HTERT RPE-1 (cell line): ENCODE data around the gene ASB10.

Experiments
- in situ Hi-C: fragments of 300-500 bp; cut with MboI; formaldehyde crosslinking; loops from 4 replicates; pipeline ENCODE4 v1.14.3; 2020; ENCODE audit warnings: low sequenced_read_pairs

Gene ASB10

DNA sequence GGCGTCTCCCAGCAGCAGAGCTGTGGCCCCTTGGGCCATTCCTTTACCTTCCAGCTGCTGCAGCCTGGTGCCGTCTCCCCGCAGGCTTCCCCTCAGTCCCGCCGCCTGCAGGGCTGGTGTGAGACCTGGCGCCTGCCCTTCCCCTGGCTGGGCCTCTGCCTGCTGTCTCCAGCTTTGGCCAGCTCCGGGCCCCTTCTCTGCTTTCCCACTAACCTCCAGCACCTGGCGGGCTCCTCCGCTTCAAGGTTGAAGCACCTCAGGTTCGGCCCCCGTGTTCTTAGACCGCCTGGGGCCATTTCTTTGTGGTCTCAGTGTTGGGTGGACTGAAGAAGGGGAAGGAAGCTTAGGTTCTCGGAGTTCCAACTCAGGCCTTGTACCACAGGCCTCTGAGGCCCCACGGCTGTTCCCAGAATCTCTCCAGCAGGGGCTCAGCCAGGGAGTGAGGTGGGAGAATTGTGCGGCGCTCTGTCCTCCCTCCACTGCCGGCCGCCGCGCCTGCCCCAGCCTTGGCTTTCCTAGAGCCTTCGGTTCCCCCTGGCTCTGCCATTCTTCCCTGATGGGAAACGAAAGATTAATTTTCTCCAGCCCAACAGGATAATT lies 49.9 kb downstream of the ASB10 start:
- in situ Hi-C loops = no loop called here

DNA sequence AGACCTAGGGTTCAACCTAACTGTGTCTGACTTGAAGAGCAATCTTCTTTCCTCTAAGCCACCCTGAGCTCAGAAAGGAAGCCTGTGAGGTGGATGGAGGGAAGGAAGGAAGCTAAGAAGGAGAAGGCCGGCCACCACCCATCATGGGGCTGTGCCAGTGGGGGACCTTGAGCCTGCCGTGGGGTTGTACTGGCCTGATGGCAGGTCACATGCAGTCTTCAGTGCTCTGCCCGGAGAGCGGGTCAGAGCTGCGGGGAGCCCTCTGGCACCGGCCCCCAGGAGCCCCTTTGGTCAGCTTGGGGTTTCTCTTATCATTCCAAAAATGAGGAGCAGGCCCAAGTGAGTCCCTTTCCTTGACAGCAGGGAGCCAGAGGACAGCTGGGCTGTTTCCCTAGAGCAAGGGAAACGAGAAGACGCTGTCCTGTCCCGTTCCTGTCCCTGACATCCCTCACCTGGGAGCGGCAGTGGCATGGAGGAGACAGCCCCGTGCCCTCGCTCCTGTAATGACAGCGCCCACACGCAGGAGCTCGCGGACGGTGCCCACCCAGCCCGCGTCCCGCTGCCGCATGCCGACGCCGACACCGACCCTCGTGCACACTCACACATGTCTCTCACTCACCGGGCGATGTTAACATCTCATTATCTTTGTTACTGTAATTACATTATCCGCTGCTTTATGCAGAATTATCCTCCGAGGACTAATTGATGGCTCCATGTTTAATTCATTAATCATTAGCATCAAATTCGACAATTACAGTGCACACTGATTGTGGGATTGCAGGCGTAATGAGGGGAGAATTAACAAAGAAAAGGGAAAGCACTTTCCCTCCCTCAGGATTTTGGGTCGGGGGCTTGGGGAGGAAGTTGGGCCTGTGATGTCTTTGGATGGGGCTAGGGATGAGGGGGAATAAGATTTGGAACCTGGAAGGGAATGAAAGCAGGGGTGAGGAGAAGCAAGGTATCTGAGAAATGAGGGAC lies 50.9 kb downstream of the ASB10 start:
- in situ Hi-C loops = no loop called here

DNA sequence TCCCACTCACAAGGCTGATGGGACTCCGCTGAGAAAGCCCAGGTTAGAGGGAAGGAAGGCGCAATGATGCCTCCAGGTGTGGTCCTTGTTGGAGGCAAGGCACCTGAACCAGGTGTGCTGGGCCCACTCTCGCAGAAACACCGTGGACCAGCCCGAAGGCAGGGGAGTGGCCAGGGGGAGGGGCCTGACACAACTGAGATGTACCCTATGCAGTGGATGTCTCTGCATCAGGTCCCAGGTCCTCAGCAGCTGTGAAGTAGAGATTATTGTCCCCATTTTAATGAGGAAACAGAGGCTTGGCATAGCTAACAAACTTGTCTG lies 51.6 kb downstream of the ASB10 start:
- in situ Hi-C loops = no loop called here

DNA sequence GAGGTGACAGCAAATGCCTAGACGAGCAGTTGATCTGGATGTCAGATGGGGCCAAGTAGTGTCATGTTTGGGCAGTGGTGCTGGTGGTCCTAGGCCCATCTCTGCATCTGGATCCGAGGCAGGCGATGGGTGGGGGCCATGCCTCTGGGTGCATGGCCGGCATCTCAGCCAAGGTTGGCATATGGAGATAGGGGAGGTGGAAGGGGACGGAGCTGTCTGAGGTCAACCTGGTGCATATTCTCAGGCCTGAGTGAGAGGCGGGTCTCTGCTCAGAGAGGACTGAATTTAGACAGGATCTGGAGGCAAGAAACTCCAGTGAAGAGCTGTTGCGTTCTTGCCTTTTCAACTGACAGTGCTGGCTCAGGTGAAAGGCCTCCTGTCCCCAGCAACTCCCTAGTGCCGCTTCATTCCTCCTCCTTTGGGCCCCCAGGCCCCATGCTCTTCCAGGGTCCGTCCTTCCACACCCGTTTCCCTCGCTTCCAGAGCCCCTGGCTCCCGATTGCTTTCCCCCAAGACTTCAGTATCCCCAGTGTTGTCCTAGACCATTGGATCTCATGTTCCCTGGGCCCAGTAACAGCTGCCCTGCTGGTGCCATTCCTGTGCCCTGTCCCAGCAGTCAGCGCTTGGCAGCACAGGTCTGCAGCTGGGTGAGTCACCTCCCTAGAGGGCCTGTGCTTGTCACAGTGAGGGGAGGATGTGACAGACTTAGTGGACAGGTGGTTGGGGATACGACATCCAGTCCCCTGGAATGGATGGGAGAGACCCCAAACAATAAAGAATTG lies 52.1 kb downstream of the ASB10 start:
- in situ Hi-C loops = no loop called here

DNA sequence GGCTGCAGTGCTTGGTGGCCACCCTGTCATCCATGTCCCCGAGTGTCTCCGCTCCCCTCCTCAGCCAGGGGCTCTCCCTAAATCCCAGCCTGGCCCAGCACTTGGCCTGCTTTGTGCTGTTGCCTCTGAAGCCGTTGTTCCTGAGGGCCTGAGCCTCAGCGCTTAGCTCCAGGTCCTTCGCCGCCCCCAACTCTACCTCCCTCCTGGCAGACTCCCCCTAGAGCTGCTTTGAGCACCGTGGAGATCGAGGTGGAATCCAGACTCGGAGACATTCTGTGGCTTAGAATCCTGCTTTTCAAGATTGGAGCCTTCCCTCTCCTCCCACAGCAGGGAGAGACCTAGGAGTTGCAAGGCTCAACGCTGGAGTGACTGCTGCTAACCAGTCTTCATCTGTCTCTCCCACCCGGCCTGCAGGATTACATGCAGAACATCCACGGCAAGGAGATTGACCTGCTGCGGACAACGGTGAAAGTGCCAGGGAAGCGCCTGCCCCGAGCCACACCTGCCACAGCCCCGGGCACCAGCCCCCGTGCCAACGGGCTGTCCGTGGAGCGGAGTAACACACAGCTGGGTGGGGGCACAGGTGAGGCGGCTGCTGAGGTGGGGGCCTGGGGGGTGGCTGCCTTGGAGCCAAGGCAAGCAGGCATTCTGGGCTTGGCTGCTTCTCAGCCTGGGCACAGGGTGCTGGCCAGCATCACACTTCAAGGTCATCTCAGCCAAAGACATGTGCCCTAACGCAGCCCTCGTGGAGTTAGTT lies 52.9 kb downstream of the ASB10 start:
- in situ Hi-C loops = no loop called here

DNA sequence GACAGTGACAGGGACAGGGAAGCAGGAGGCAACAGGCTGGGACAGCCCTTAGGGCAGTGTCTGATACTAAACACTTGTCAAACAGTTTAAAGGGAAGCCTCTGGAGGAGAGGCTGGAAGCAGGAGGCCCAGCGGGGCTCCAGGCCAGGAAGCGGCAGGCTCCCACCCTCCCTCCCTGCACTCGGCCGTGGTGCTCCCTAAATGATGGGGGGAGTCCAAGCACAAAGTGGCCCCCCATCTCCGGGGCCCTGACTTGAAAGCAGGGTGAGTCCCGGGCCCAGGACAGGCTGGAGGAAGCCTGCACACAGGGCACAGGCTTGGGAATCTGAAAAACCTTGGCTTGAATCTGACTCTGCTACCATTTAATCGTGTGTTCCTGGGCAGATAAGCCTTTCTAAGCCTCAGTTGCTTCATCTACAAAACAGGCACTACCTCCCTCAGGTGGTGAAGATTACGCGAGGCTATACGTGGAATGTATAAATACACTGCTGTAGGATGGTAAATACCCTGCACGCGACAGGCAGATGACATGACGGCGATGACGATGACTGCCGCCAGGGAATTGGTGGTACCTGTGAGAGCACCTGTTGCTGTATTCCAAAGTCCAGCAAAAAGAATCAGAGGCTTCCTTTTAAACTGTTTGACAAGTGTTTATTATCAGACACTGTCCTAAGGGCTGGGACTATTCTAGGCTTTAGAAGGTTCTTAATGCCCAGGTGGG lies 53.6 kb downstream of the ASB10 start:
- in situ Hi-C loops = no loop called here

DNA sequence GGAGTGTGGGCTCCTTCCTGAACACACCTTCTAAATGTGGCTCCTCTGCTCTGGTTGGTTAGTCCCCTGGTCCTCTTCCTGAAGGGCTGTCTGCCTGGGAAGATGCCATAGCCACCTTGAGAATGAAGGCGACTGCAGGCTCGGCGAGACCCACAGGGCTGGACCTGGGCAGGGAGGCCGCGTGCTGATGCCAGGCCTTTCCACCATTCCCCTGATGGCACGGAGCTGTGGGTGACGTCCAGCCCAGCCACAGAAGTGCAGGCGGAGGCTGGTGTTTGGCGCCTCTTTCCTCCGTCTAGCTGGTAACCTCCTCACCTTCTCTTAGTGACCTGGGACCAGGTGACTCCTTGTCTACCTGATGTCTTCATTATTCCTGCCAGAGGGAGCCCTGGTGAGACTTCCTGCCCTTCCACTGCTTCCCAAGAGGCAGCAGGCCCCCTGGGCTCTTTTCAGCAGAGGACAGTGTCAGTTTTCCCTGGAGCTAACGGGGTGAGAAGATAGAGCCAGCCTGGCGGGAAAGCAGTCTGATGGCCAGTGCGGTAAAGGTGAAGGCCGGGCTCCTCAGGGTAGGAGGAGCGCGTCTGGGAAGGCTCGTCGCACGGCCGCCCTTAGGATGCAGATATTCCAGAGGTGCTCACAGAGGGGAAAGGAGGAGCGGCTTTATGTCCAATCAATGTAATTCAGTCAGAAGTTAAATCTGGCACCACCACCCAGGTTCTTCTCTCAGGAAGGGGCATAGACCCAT lies 54.4 kb downstream of the ASB10 start:
- in situ Hi-C loops = no loop called here

DNA sequence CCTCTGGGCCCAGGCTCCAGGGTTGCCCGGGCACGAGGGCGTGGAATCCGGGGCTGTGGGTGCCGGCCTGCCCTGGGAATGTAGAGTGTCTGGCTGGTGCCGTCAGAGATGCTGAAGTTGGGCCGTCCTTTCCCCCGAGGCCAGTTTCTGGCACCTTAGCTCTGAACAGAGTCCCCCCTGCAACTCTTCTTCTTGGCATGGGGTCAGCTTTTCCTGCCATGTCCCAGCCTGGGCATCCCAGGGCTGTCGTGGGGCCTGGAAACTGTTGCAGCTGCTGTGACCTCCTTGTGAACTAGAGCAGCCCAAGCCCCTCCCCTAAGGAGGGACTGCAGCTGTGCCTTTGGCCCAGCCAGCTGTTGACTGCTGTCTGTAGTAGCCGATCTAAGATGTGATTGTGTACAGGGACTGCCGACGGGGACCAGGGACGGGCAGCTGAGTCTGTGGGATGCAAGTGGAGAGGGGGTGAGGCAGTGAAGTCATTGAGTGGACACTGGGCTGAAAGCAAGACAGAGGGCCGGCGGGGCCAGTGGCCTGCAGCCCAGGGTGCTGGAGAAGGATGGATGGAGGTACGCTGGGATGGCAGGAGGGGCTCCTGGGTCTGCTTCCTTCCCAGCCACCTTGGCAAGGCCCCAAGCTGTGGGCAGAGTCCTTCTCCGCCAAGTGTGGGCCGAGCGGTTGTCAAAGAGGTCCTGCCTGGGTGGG lies 55.3 kb downstream of the ASB10 start:
- in situ Hi-C loops = no loop called here

DNA sequence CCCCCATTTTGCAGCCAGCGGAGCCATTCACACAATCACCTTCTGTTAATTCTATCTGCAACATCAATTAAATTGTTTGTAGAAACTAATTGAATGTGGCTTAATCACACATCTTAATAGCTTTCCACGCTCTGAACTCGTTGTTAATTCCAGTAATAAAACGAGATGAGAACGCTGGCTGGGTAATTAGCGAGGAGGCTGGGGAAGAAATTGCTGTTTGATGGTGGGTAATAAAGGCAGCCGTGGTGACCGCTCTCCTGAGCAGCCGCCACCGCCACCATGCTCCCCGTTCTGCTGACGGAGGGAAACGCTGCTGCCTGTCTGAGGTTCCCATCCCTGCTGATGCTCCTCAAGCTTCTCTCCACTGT lies 55.8 kb downstream of the ASB10 start:
- in situ Hi-C loops = no loop called here

DNA sequence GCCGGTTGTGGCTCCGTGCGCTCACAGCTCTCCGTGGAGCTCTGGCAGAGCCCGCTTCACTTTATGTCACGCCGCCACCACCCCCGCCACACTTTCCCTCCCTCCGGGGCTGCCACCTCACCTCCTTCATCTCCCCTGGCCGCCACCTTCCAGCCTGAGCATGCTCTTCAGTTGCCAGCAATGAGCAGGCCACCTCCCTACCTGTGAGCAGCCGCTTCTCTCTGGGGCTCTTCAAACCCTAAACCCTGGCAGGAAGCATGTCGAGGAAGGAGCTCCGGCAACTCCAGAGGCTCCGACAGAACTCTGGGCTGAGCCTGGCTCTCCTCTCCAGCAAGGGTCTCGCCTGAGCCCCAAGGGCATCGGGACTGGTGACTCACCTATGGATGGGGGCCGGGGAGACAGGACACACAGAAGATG lies 56.3 kb downstream of the ASB10 start:
- in situ Hi-C loops = no loop called here

DNA sequence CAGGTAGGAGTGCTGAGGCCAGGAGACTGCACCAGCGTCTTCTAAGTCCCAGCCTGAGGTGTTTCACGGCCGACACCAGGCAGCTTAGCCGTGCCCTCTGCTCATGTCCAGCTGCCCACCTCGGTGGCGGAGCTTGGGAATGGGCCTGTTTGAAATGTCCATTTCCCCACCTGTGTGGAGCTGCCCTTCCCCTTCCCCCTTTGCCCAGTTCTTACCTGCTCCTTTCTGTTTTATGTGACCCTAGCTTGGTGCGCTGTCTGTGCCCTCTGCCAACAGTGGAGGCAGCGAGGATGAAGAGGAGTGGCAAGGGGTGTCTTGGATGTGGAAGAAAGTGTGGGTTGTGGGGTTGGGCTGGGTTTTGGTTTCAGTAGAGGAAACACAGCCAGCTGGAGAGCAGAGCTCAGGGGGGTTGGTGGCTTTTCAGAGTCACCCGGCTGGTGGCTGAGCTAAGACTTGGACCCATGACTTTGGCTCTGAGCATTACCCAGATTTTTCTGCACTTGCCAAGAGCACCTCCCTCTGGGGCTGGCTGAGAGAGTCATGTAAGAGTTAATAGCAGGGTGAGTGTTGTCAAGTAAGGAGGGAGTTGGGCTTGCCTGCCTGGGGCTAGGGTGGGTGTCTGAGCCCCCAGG lies 57.0 kb downstream of the ASB10 start:
- in situ Hi-C loops = no loop called here

DNA sequence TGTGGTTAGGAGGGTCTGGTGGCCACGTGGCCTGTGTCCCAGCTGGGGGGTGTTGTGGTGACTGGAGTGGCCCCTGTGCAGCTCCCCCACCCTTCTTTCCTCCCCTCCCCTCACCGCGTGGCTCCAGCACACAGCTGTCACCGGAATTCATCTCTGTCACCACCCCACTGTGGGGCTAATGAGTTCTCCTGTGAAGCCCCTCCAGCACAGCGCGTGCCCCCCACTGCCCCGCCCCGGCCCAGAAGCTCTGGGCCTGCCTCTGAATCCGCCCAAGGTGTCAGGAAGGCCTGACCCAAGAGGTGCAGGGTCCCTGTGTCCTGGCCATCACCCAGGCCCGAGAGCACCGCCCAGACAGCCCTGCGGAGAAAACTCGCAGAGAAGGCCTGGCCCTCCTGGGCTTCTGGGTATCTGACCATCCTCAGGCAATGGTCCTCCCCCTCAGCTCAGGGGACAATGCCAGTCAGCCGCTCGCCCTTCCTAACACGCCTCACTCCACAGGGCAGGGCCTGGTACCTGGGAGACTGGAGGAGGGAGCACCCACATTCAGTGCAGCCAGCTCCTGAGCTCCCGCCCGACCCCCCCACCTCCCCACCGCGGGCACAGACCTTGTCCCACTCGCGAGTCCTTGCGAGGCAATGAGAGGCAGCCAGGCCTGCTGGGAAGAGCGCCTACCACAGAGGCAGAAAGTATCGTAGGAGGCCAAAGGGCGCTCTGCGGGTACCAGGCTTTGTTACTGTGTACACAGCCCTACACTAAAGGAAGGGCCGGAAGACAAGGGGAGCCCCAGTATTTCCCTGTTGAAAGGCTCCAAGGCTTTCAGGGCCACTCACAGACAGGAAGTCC lies 57.7 kb downstream of the ASB10 start:
- in situ Hi-C loops = no loop called here

DNA sequence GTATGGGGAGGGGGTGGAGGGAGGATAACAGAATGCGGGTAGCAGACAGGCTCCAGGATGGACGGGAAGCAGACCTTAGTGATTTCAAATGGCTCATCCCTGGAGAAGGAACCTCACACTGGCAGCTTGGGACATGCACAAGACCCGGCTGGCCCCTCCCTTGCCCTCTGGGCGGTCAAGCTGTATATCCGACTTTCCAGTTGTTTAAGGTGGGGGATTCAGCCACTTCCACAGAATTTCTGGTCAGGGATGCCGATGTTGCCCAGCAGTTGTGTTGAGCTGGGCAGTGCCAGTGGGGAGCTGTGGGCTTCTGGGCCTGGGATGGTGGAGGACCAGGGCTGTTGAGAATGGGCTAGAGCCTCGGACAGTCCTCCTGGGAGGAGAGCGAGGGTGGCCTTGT lies 58.3 kb downstream of the ASB10 start:
- in situ Hi-C loops = no loop called here

DNA sequence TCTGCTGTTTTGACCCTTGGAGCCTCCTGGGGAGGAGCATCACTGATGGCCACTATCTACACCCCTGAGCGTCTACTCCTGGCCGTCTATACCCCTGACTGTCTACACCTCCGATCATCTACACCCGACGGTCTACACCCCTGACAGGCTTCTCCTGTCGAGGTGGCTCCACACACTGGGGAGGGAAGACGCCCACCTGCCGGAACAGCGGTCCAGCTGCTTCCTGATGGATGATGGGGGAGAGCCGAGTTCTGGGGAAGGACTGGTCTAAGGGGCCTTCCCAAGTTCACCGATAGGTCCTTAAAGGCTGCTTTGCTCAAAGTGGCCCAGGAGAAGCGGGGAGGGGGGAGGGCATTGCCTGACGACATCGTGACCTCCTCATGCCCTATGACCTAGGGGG lies 58.9 kb downstream of the ASB10 start:
- in situ Hi-C loops = no loop called here

DNA sequence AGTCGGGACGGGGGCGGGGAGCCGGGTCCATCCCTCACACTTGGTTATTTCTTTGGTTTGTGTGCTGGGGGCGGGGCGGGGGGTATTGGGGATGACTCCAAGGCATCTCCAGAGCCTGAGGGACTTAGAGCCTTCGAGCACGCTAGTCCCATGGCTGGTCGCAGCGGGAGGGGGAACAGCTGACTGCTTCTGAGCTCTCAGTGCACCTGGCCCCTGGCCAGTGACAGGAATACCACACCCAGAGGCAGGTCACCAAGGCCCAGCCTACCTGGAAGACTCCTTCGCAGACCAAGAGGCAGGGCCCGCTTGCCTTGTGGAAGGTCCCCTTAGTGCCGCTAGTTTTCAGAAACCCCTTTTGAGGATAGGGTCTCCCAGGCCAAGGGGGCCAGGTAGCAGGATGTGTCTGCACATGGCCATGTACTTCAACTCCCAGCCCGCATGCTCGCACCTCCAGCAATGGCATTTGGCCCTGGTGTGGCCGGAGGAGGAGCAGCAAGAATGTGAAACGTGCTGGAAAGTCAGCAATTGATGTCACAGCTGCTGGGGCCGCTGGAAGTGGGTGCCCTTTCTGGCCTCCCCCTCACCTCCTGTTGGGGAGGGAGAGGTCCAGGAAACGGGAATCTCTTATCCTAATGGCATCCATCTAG lies 60.4 kb downstream of the ASB10 start:
- in situ Hi-C loops = no loop called here

DNA sequence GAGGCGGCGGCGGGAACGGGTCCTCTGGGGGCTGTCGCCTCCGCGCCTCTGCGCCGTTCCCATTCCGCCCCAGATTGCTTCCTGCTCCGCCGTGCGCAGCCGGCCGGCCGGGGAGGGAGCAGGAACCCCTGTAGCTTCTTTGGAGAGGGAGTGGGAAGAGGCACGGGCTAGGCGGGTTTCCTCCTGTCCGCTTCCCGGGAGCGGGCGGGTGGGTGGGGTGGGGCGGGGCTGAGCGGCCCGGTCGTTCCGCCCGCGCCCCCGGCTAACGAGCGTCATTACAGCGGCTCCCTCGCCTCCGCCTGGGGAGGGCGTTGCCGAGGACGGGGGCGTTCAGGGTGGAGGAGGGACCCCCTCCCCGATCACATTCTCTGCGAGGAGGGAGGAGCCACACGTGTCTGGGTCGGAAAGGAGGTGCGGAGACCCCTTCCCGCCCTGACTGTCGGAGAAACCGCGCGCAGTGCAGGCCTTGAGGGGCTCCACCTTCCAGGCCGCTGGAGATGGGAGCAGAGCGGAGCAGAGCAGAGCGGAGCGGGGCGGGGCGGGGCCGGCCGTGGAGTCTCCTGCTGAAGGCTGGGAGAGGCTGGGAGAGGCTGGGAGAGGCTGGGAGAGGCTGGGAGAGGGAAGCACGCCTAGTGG lies 61.1 kb downstream of the ASB10 start:
- in situ Hi-C loops = no loop called here
